SK-N-SH (cell line): ENCODE measurements around the gene CHCHD3. TPM values are rescaled to one million over a fixed set of nuclear protein-coding genes. Genes with fewer than 3 reads are reported as not detected.

ENCODE experiments used
- CTCF ChIA-PET: fragments of 300-600, 350-600 bp; formaldehyde crosslinking; extraction: SDS; loops from one replicate; lab custom pipeline; 2021; lab: Yijun Ruan, JAX
- POLR2A ChIA-PET: fragments of 350-600 bp; sonication (Branson Sonifier 250); formaldehyde crosslinking; extraction: SDS; loops from one replicate; lab custom pipeline; 2020; ENCODE audit warnings: antibody characterized with exemption, inconsistent platforms; lab: Yijun Ruan, JAX
- DNase-seq: peaks from one replicate; pipeline ENCODE4 v3.0.0; 2012
- H2AFZ ChIP-seq: fragments of 200-600 bp; sonication (generic); 2 replicates; pipeline ENCODE4 v1.8.1; 2016; ENCODE audit warnings: antibody characterized with exemption, mild to moderate bottlenecking, low read depth
- H3F3A ChIP-seq: fragments of 200-600 bp; sonication (generic); replicated peaks from 2 replicates; pipeline ENCODE3; 2016; ENCODE audit warnings: antibody characterized with exemption, mild to moderate bottlenecking; ENCODE audit not compliant: insufficient read depth
- H3K27ac ChIP-seq, 2 experiments: fragments of 200-500 bp in 1 of 2; fragments of 200-600 bp in 1 of 2; sonication (Bioruptor generic) in 1 of 2; sonication (generic), shearing (Covaris generic) in 1 of 2; 2 replicates each; pipeline versions ENCODE4 v1.5.1 to v1.6.1; 2014 to 2016; ENCODE audit warnings: low read depth in 2 of 2, inconsistent platforms in 1 of 2, low read length in 1 of 2, mild to moderate bottlenecking in 1 of 2, mixed read lengths in 1 of 2
- H3K27me3 ChIP-seq: fragments of 200-600 bp; sonication (generic), shearing (Covaris generic); 2 replicates; pipeline ENCODE4 v1.6.1; 2016; ENCODE audit warnings: mixed run types; ENCODE audit not compliant: insufficient read depth
- H3K36me3 ChIP-seq, 2 experiments: fragments of 200-500 bp in 1 of 2; fragments of 200-600 bp in 1 of 2; sonication (Bioruptor generic) in 1 of 2; sonication (generic) in 1 of 2; replicated peaks in 1 of 2; 2 replicates each; pipeline versions ENCODE3 to v1.5.1; 2014 to 2016; ENCODE audit warnings: low read length in 1 of 2, mild to moderate bottlenecking in 1 of 2; ENCODE audit not compliant: insufficient read depth in 2 of 2, control insufficient read depth in 1 of 2
- H3K4me1 ChIP-seq, 2 experiments: fragments of 200-500 bp in 1 of 2; fragments of 200-600 bp in 1 of 2; sonication (Bioruptor generic) in 1 of 2; sonication (generic), shearing (Covaris generic) in 1 of 2; 2 replicates each; pipeline versions ENCODE4 v1.5.1 to v1.6.1; 2014 to 2016; ENCODE audit warnings: low read depth in 1 of 2, low read length in 1 of 2, mixed run types in 1 of 2; ENCODE audit not compliant: insufficient read depth in 2 of 2, control insufficient read depth in 1 of 2
- H3K4me2 ChIP-seq: fragments of 200-600 bp; sonication (generic), shearing (Covaris generic); 2 replicates; pipeline ENCODE4 v1.6.1; 2017; ENCODE audit warnings: mixed run types
- H3K4me3 ChIP-seq, 2 experiments: fragments of 200-500 bp in 1 of 2; fragments of 200-600 bp in 1 of 2; sonication (Bioruptor generic) in 1 of 2; sonication (generic), shearing (Covaris generic) in 1 of 2; 2 replicates each; pipeline versions ENCODE4 v1.5.1 to v1.8.1; 2014 to 2016; ENCODE audit warnings: low read depth in 2 of 2, inconsistent platforms in 1 of 2, low read length in 1 of 2, mild to moderate bottlenecking in 1 of 2, mixed read lengths in 1 of 2, moderate library complexity in 1 of 2
- H3K79me2 ChIP-seq: fragments of 200-600 bp; sonication (generic); 2 replicates; pipeline ENCODE4 v1.8.1; 2017; ENCODE audit warnings: mild to moderate bottlenecking; ENCODE audit not compliant: insufficient read depth
- H3K9ac ChIP-seq: fragments of 200-600 bp; sonication (generic); 2 replicates; pipeline ENCODE4 v1.6.1; 2017; ENCODE audit warnings: mixed run types
- H3K9me2 ChIP-seq: fragments of 200-600 bp; sonication (generic); 2 replicates; pipeline ENCODE4 v1.6.1; 2017; ENCODE audit warnings: mixed run types
- H3K9me3 ChIP-seq: fragments of 200-600 bp; sonication (generic); 2 replicates; pipeline ENCODE4 v1.6.1; 2017; ENCODE audit warnings: mixed run types, mild to moderate bottlenecking, moderate library complexity
- H4K20me1 ChIP-seq: fragments of 200-600 bp; sonication (generic); 2 replicates; pipeline ENCODE4 v1.6.1; 2017; ENCODE audit warnings: mild to moderate bottlenecking, mixed run types; ENCODE audit not compliant: insufficient read depth
- CHD2 ChIP-seq: fragments of 150-350 bp; IDR thresholded peaks from 2 replicates; pipeline ENCODE4 v1.6.1; 2018; ENCODE audit warnings: low read length; ENCODE audit not compliant: partially characterized antibody
- CTCF ChIP-seq: fragments of 200-600 bp; sonication (generic); IDR thresholded peaks from 2 replicates; pipeline ENCODE4 v1.6.1; 2017; ENCODE audit warnings: antibody characterized with exemption, mild to moderate bottlenecking, moderate library complexity
- EZH2phosphoT487 ChIP-seq: fragments of 200-600 bp; sonication (generic); IDR thresholded peaks from 2 replicates; pipeline ENCODE4 v1.6.1; 2017; ENCODE audit warnings: low read depth, mixed run types, mild to moderate bottlenecking, antibody characterized with exemption, moderate library complexity, borderline replicate concordance
- FOSL2 ChIP-seq: IDR thresholded peaks from 2 replicates; pipeline ENCODE4 v1.4.0; 2012; ENCODE audit warnings: low read depth, mild to moderate bottlenecking, moderate library complexity, borderline replicate concordance
- GATA2 ChIP-seq: sonication (generic); formaldehyde crosslinking; IDR thresholded peaks from 2 replicates; pipeline ENCODE4 v1.5.0; 2020; ENCODE audit warnings: mild to moderate bottlenecking, missing genetic modification reagents
- MAX ChIP-seq: IDR thresholded peaks from 2 replicates; pipeline ENCODE4 v1.4.0; 2012; ENCODE audit warnings: low read depth
- MXI1 ChIP-seq: IDR thresholded peaks from 2 replicates; pipeline ENCODE4 v1.6.1; 2012; ENCODE audit warnings: mild to moderate bottlenecking, low read depth, low read length, improper control_type of control experiment
- NFIC ChIP-seq: IDR thresholded peaks from 2 replicates; pipeline ENCODE4 v1.4.0; 2012; ENCODE audit warnings: borderline replicate concordance
- NRF1 ChIP-seq: IDR thresholded peaks from 2 replicates; pipeline ENCODE4 v1.6.1; 2012; ENCODE audit warnings: low read depth, mild to moderate bottlenecking, low read length
- PBX3 ChIP-seq: IDR thresholded peaks from 2 replicates; pipeline ENCODE4; 2012
- POLR2AphosphoS5 ChIP-seq: IDR thresholded peaks from 2 replicates; pipeline ENCODE4 v1.6.1; 2012; ENCODE audit warnings: low read depth, low read length
- RAD21 ChIP-seq: IDR thresholded peaks from 2 replicates; pipeline ENCODE4 v1.6.1; 2012; ENCODE audit warnings: mild to moderate bottlenecking, low read length
- RCOR1 ChIP-seq: fragments of 150-350 bp; IDR thresholded peaks from 2 replicates; pipeline ENCODE4 v1.6.1; 2017; ENCODE audit warnings: antibody characterized with exemption, low read length
- REST ChIP-seq: IDR thresholded peaks from 2 replicates; pipeline ENCODE4 v1.6.1; 2012; ENCODE audit warnings: mild to moderate bottlenecking, low read depth, low read length, moderate library complexity
- RFX5 ChIP-seq: IDR thresholded peaks from 2 replicates; pipeline ENCODE4 v1.6.1; 2012; ENCODE audit warnings: mild to moderate bottlenecking, improper control_type of control experiment, low read length
- RXRA ChIP-seq: IDR thresholded peaks from 2 replicates; pipeline ENCODE4 v1.4.0; 2012; ENCODE audit warnings: low read depth, mild to moderate bottlenecking, borderline replicate concordance
- SIN3A ChIP-seq: IDR thresholded peaks from 2 replicates; pipeline ENCODE4 v1.6.1; 2012; ENCODE audit warnings: low read depth, mild to moderate bottlenecking, low read length, moderate library complexity, borderline replicate concordance
- WGBS: methylation state at CpG from one replicate; pipeline ENCODE4 v1.1.6; 2017; ENCODE audit warnings: low lambda C conversion rate; 5-methylcytosine and 5-hydroxymethylcytosine counted together
- polyA plus RNA-seq, 3 experiments: library from polyadenylated mRNA; depleted of rRNA; stranded (reverse); fragments of >200 nt; gene quantifications; 2 replicates each; pipeline ENCODE4 v1.2.3, GENCODE V29; 2012

CHCHD3 gene
- polyA plus RNA-seq, 1 of the 3 experiments (the other 2 are of a cell fraction) = 97.1 TPM

- WGBS = 62% methylated on average over 4 of the region's 4 CpGs
- TF ChIP-seq POLR2AphosphoS5 (no peak), SIN3A (no peak), RCOR1 (0 out of 2 replicates have a peak, but pooled peaks have one; percentile 40), NRF1 (no peak), NFIC (peak; percentile 11; the same call in 1 of the 2 replicates)
- H3K4me3 ChIP-seq = no peak overlapping the region
- no peaks in the 10 kb centered on the region for H3K9me2 ChIP-seq
- H3K27me3 ChIP-seq = no peaks in the 10 kb centered on the region
- no peak overlapping the region for H3K4me2 ChIP-seq
- peaks cover 9% of the 10 kb centered on the region for H3F3A ChIP-seq
- H3K9ac ChIP-seq = no peak overlapping the region
- no peaks in the 10 kb centered on the region for H4K20me1 ChIP-seq
- no peak overlapping the region for H2AFZ ChIP-seq
- DNase-seq = peak; percentile 56
- H3K4me1 ChIP-seq = peaks cover 0 to 13% of the 10 kb centered on the region in 2 experiments; a peak in 2 of 4 replicates
- H3K79me2 ChIP-seq = peaks cover 48% of the 10 kb centered on the region
- H3K36me3 ChIP-seq = peaks cover 21 to 35% of the 10 kb centered on the region in 2 experiments
- 0 out of 2 replicates have a peak, but pooled peaks cover 6% of the 10 kb centered on the region for H3K9me3 ChIP-seq
- ChIA-PET CTCF (interaction anchor here (0.8 to 1.4 kb wide), 3 partner anchors 9 to 321 kb away, joined by 3 to 4 read pairs (median 3); no protein-coding TSS in a partner anchor), POLR2A (interaction anchor here (0.6 kb wide), 1 partner anchor 9 kb away, joined by 4 read pairs; no protein-coding TSS in a partner anchor)
- H3K27ac ChIP-seq = peak overlapping the region in 1 of 2 experiments; percentile 40; a peak in 1 of 4 replicates
Observed at GRCh38 chr7:133023370-133024071, 58.4 kb downstream of the CHCHD3 start.

- Histone ChIP-seq H3K79me2 (peaks cover 39% of the 10 kb centered on the region), H3K9me2 (no peaks in the 10 kb centered on the region), H3K27ac (no peak overlapping the region), H2AFZ (no peak overlapping the region), H3K27me3 (no peaks in the 10 kb centered on the region), H3K4me3 (no peak overlapping the region), H4K20me1 (no peaks in the 10 kb centered on the region), H3K36me3 (peaks cover 21 to 35% of the 10 kb centered on the region in 2 experiments), H3K9me3 (0 out of 2 replicates have a peak, but pooled peaks cover 6% of the 10 kb centered on the region), H3K4me2 (no peak overlapping the region), H3F3A (peaks cover 10% of the 10 kb centered on the region), H3K9ac (no peak overlapping the region), H3K4me1 (peaks cover 0 to 13% of the 10 kb centered on the region in 2 experiments; a peak in 2 of 4 replicates)
- CTCF ChIA-PET = interaction anchor here (1.2 to 2.0 kb wide), 5 partner anchors 10 to 322 kb away, joined by 3 to 9 read pairs (median 6); no protein-coding TSS in a partner anchor
- POLR2A ChIA-PET = interaction anchor here (0.6 kb wide), 1 partner anchor 1409 kb away, joined by 4 read pairs; no protein-coding TSS in a partner anchor
- TF ChIP-seq CTCF (no peak), CHD2 (no peak), RFX5 (no peak), GATA2 (no peak), NRF1 (no peak), MXI1 (no peak), FOSL2 (no peak), MAX (no peak), NFIC (no peak), REST (no peak), EZH2phosphoT487 (no peak), PBX3 (no peak), RAD21 (no peak), RXRA (no peak)
- DNase-seq = no peak
Observed at GRCh38 chr7:133022661-133023060, 59.2 kb downstream of the CHCHD3 start.
